Kidney (tissue), 14 donors: ENCODE data around the gene SPATA2L. TPM values are rescaled to one million over a fixed set of nuclear protein-coding genes. Genes with fewer than 3 reads are reported as not detected.

ENCODE experiments used
- DNase-seq, 5 donors: peaks; one replicate each; pipeline ENCODE4 v3.0.0-alpha.2; 2013 to 2020
- FAIRE-seq: peaks from 2 replicates; lab custom pipeline; 2012; peaks lifted over from hg19 to GRCh38; lab: Jason Lieb, UNC
- H3K27ac ChIP-seq, 2 donors: one replicate each; pipeline ENCODE4 v1.7.0; 2013; ENCODE audit warnings: low read depth in 2 of 2, low read length in 2 of 2, inconsistent platforms in 1 of 2
- H3K27me3 ChIP-seq: one replicate; pipeline ENCODE4 v1.7.1; 2013; ENCODE audit warnings: low read length, inconsistent platforms; ENCODE audit not compliant: control insufficient read depth, insufficient read depth
- H3K36me3 ChIP-seq, 3 donors: one replicate each; pipeline versions ENCODE4 v1.7.0 to v1.7.1; 2013; ENCODE audit warnings: low read length in 3 of 3, control low read depth in 1 of 3, inconsistent platforms in 1 of 3; ENCODE audit not compliant: insufficient read depth in 3 of 3, control insufficient read depth in 2 of 3
- H3K4me1 ChIP-seq, 3 donors: one replicate each; pipeline versions ENCODE4 v1.7.0 to v1.7.1; 2013; ENCODE audit warnings: low read length in 3 of 3, inconsistent platforms in 1 of 3, low read depth in 1 of 3; ENCODE audit not compliant: control insufficient read depth in 2 of 3, insufficient read depth in 2 of 3
- H3K4me3 ChIP-seq, 3 donors: one replicate each; pipeline versions ENCODE4 v1.7.0 to v1.8.1; 2013; ENCODE audit warnings: low read length in 3 of 3, control low read depth in 1 of 3, inconsistent platforms in 1 of 3
- H3K9ac ChIP-seq, 3 donors: one replicate each; pipeline versions ENCODE4 v1.7.0 to v1.7.1; 2013; ENCODE audit warnings: low read length in 3 of 3, control low read depth in 1 of 3, inconsistent platforms in 1 of 3
- H3K9me3 ChIP-seq, 3 donors: one replicate each; pipeline versions ENCODE4 v1.7.0 to v1.7.1; 2013; ENCODE audit warnings: low read length in 3 of 3, control low read depth in 1 of 3, inconsistent platforms in 1 of 3; ENCODE audit not compliant: control insufficient read depth in 2 of 3, insufficient read depth in 1 of 3
- CTCF ChIP-seq: IDR thresholded peaks from 3 replicates; pipeline ENCODE4 v1.5.1; 2012; ENCODE audit warnings: mild to moderate bottlenecking, moderate library complexity, borderline replicate concordance; ENCODE audit not compliant: insufficient read depth; ENCODE audit errors: extremely low read depth
- intact Hi-C: fragments of 100-400 bp; cut with DNase I; formaldehyde crosslinking; loops from one replicate; pipeline ENCODE4 v1.11.1; 2022
- polyA plus RNA-seq: library from polyadenylated mRNA; stranded (reverse); fragments of 350-450 nt; fragmentation: Illumina TruSeq; extraction: RNeasy Lipid Tissue Mini Kit (QIAGEN cat#74804); gene quantifications from one replicate; pipeline ENCODE4 v1.2.3, GENCODE V29; 2014; ENCODE audit warnings: low read depth, low replicate concordance; ENCODE audit not compliant: insufficient read depth
- total RNA-seq: library from RNA; stranded (reverse); fragmentation: NEBNext Ultra II Directional; extraction: Animal tissue kit (Norgen Biotek cat#: 25700); gene quantifications from one replicate; pipeline ENCODE4 v1.2.1, GENCODE V29; 2021
- donor health status: control.
- donor health status: control.
- donor health status: control.
- donor health status: control.
- donor health status: control.
- donor health status: DM: yes; HTN: yes; CAD: no.
- donor health status: Normal renal cell carcinoma (clear cell type).

The SPATA2L gene
- total and polyA plus RNA-seq, 2 donors from 2014 or later: 12.6 to 15.1 TPM

GRCh38 chr16:89716493-89716892, 15.0 kb upstream of the SPATA2L start:
- H3K9ac ChIP-seq: no peak overlapping the region
- no peaks in the 10 kb centered on the region for H3K9me3 ChIP-seq
- FAIRE-seq: no peak
- DNase-seq: peak in 1 of 5 donors; percentile 43
- H3K36me3 ChIP-seq: no peaks in the 10 kb centered on the region
- intact Hi-C loops: no loop called here
- no peak overlapping the region for H3K27ac ChIP-seq
- H3K4me3 ChIP-seq: no peak overlapping the region
- H3K4me1 ChIP-seq: peaks cover 0 to 6% (median 0%) of the 10 kb centered on the region in 3 donors
- H3K27me3 ChIP-seq: no peaks in the 10 kb centered on the region
- no peak for TF ChIP-seq CTCF

- TF ChIP-seq CTCF: no peak
- H3K27me3 ChIP-seq: no peaks in the 10 kb centered on the region
- FAIRE-seq (no peak), DNase-seq (peak in 2 of 5 donors; percentile 40 to 63)
- H3K4me3 ChIP-seq: peak overlapping the region in 1 of 3 donors; percentile 6
- intact Hi-C loops: no loop called here
- no peaks in the 10 kb centered on the region for H3K36me3 ChIP-seq
- no peaks in the 10 kb centered on the region for H3K4me1 ChIP-seq
- no peaks in the 10 kb centered on the region for H3K9me3 ChIP-seq
- no peak overlapping the region for H3K9ac ChIP-seq
- no peak overlapping the region for H3K27ac ChIP-seq
Observed at GRCh38 chr16:89712274-89712781, 10.8 kb upstream of the SPATA2L start.

- DNase-seq (peak; percentile 70 to 89 (median 79)), FAIRE-seq (no peak)
- Histone ChIP-seq H3K9me3 (no peaks in the 10 kb centered on the region), H3K27ac (no peak overlapping the region), H3K9ac (no peak overlapping the region), H3K36me3 (no peaks in the 10 kb centered on the region), H3K4me3 (peak overlapping the region in 1 of 3 donors; percentile 6), H3K4me1 (no peaks in the 10 kb centered on the region), H3K27me3 (no peaks in the 10 kb centered on the region)
- intact Hi-C loops: no loop called here
- TF ChIP-seq CTCF: no peak
Observed at GRCh38 chr16:89711601-89712273, 10.2 kb upstream of the SPATA2L start.
